ENCODE measurements around the gene EPHA5. TPM values are rescaled to one million over a fixed set of nuclear protein-coding genes. Genes with fewer than 3 reads are reported as not detected.

Gene EPHA5
- total RNA-seq, 1 donor from 2014 or later = 1.2 TPM

GRCh38 chr4:65665771-65666523, 4.3 kb downstream of the EPHA5 start:
- no peak overlapping the region for H3K27ac Mint-ChIP-seq (ENCODE audit: unreplicated experiment)
- TF ChIP-seq CTCF (IDR thresholded peaks at IDR 0.05; ENCODE audit: insufficient read depth, low read depth, low read length) = no peak
- no peak for TF ChIP-seq EZH2 (IDR thresholded peaks at IDR 0.05; ENCODE audit: insufficient read depth, low read length)
- DNase-seq (ENCODE audit: low read depth) (peak; percentile 59), FAIRE-seq (peak; percentile 41)
- Histone ChIP-seq H3K27ac (ENCODE audit: low read depth, low read length) (peak overlapping the region; percentile 23), H3K79me2 (ENCODE audit: insufficient read depth, low read length) (peaks cover 94% of the 10 kb centered on the region), H2AFZ (ENCODE audit: low read depth, low read length) (no peak overlapping the region), H3K4me3 (ENCODE audit: insufficient read depth, low read depth, low read length) (peak overlapping the region; percentile 20), H3K9ac (ENCODE audit: low read length) (peak overlapping the region; percentile 59), H3K9me3 (ENCODE audit: insufficient read depth, low read depth, low read length) (no peaks in the 10 kb centered on the region), H3K27me3 (ENCODE audit: insufficient read depth, low read length) (no peaks in the 10 kb centered on the region), H4K20me1 (ENCODE audit: insufficient read depth, low read length) (peaks cover 18% of the 10 kb centered on the region), H3K36me3 (ENCODE audit: insufficient read depth, low read length) (no peaks in the 10 kb centered on the region), H3K4me2 (ENCODE audit: low read length) (peak overlapping the region; percentile 99), H3K4me1 (ENCODE audit: insufficient read depth, low read length) (peaks cover 20% of the 10 kb centered on the region)
- H3K27me3 Mint-ChIP-seq (ENCODE audit: low read depth, unreplicated experiment) = peaks cover 17% of the 10 kb centered on the region
- peaks cover 4% of the 10 kb centered on the region for H3K4me1 Mint-ChIP-seq (ENCODE audit: low read depth, unreplicated experiment)
- H3K36me3 Mint-ChIP-seq (ENCODE audit: low read depth, unreplicated experiment) = no peaks in the 10 kb centered on the region
- H3K4me3 Mint-ChIP-seq (ENCODE audit: unreplicated experiment) = no peak overlapping the region
- no peaks in the 10 kb centered on the region for H3K9me3 Mint-ChIP-seq (ENCODE audit: unreplicated experiment)

- Histone ChIP-seq H3K27ac (ENCODE audit: low read depth, low read length) (no peak overlapping the region), H3K9ac (ENCODE audit: low read length) (no peak overlapping the region), H3K4me1 (ENCODE audit: insufficient read depth, low read length) (peaks cover 22% of the 10 kb centered on the region), H3K4me2 (ENCODE audit: low read length) (no peak overlapping the region), H4K20me1 (ENCODE audit: insufficient read depth, low read length) (peaks cover 11% of the 10 kb centered on the region), H3K9me3 (ENCODE audit: insufficient read depth, low read depth, low read length) (no peaks in the 10 kb centered on the region), H2AFZ (ENCODE audit: low read depth, low read length) (no peak overlapping the region), H3K27me3 (ENCODE audit: insufficient read depth, low read length) (no peaks in the 10 kb centered on the region), H3K36me3 (ENCODE audit: insufficient read depth, low read length) (no peaks in the 10 kb centered on the region), H3K4me3 (ENCODE audit: insufficient read depth, low read depth, low read length) (no peak overlapping the region), H3K79me2 (ENCODE audit: insufficient read depth, low read length) (peaks cover 100% of the 10 kb centered on the region)
- TF ChIP-seq CTCF (IDR thresholded peaks at IDR 0.05; ENCODE audit: insufficient read depth, low read depth, low read length) (no peak), EZH2 (IDR thresholded peaks at IDR 0.05; ENCODE audit: insufficient read depth, low read length) (no peak)
- FAIRE-seq = no peak
- no peaks in the 10 kb centered on the region for H3K36me3 Mint-ChIP-seq (ENCODE audit: low read depth, unreplicated experiment)
- H3K4me1 Mint-ChIP-seq (ENCODE audit: low read depth, unreplicated experiment) = peaks cover 1% of the 10 kb centered on the region
- no peaks in the 10 kb centered on the region for H3K9me3 Mint-ChIP-seq (ENCODE audit: unreplicated experiment)
- DNase-seq (ENCODE audit: low read depth) = peak; percentile 27
- H3K27ac Mint-ChIP-seq (ENCODE audit: unreplicated experiment) = no peak overlapping the region
- no peaks in the 10 kb centered on the region for H3K27me3 Mint-ChIP-seq (ENCODE audit: low read depth, unreplicated experiment)
- H3K4me3 Mint-ChIP-seq (ENCODE audit: unreplicated experiment) = no peak overlapping the region
These were observed 8.8 kb downstream of the EPHA5 start for GRCh38 chr4:65661471-65661870.

GRCh38 chr4:65658117-65658516, 12.2 kb downstream of the EPHA5 start:
- H3K4me2 ChIP-seq (ENCODE audit: low read length) = no peak overlapping the region
- peaks cover 28% of the 10 kb centered on the region for H3K4me1 ChIP-seq (ENCODE audit: insufficient read depth, low read length)
- DNase-seq (ENCODE audit: low read depth) = no peak

More at GRCh38 chr4:65658117-65658516, 12.2 kb downstream of the EPHA5 start:
- H3K27ac ChIP-seq (ENCODE audit: low read depth, low read length) = no peak overlapping the region
- peaks cover 5% of the 10 kb centered on the region for H3K4me1 Mint-ChIP-seq (ENCODE audit: low read depth, unreplicated experiment)
- H3K79me2 ChIP-seq (ENCODE audit: insufficient read depth, low read length) = peaks cover 94% of the 10 kb centered on the region
- no peak overlapping the region for H3K27ac Mint-ChIP-seq (ENCODE audit: unreplicated experiment)
- no peak overlapping the region for H2AFZ ChIP-seq (ENCODE audit: low read depth, low read length)
- no peak overlapping the region for H3K4me3 Mint-ChIP-seq (ENCODE audit: unreplicated experiment)
- H4K20me1 ChIP-seq (ENCODE audit: insufficient read depth, low read length) = peaks cover 11% of the 10 kb centered on the region
- TF ChIP-seq EZH2 (IDR thresholded peaks at IDR 0.05; ENCODE audit: insufficient read depth, low read length) (no peak), CTCF (IDR thresholded peaks at IDR 0.05; ENCODE audit: insufficient read depth, low read depth, low read length) (no peak)
- no peaks in the 10 kb centered on the region for H3K36me3 Mint-ChIP-seq (ENCODE audit: low read depth, unreplicated experiment)
- FAIRE-seq = no peak
- no peaks in the 10 kb centered on the region for H3K36me3 ChIP-seq (ENCODE audit: insufficient read depth, low read length)
- H3K9me3 Mint-ChIP-seq (ENCODE audit: unreplicated experiment) = no peaks in the 10 kb centered on the region
- H3K4me3 ChIP-seq (ENCODE audit: insufficient read depth, low read depth, low read length) = no peak overlapping the region
- H3K27me3 ChIP-seq (ENCODE audit: insufficient read depth, low read length) = no peaks in the 10 kb centered on the region
- no peaks in the 10 kb centered on the region for H3K9me3 ChIP-seq (ENCODE audit: insufficient read depth, low read depth, low read length)
- no peaks in the 10 kb centered on the region for H3K27me3 Mint-ChIP-seq (ENCODE audit: low read depth, unreplicated experiment)
- no peak overlapping the region for H3K9ac ChIP-seq (ENCODE audit: low read length)

Measured in astrocyte (in vitro differentiated cells and primary cell).